Liver (tissue), 9 donors: ENCODE measurements around the gene BCR. TPM values are rescaled to one million over a fixed set of nuclear protein-coding genes. Genes with fewer than 3 reads are reported as not detected.

Experiments used
- DNase-seq: peaks from one replicate; pipeline ENCODE4 v3.0.0-alpha.2; 2017; ENCODE audit warnings: low spot score
- H3K27ac ChIP-seq, 2 donors: one replicate each; pipeline ENCODE4 v1.7.0; 2013; ENCODE audit warnings: inconsistent platforms in 2 of 2, low read length in 2 of 2, control low read depth in 1 of 2, low read depth in 1 of 2, mild to moderate bottlenecking in 1 of 2
- H3K27me3 ChIP-seq, 4 donors: one replicate each; pipeline versions ENCODE4 v1.6.1 to v1.7.0; 2013; ENCODE audit warnings: low read length in 3 of 4, inconsistent platforms in 1 of 4, mild to moderate bottlenecking in 1 of 4, moderate library complexity in 1 of 4; ENCODE audit not compliant: control insufficient read depth in 4 of 4, insufficient read depth in 4 of 4
- H3K36me3 ChIP-seq, 4 donors: one replicate each; pipeline versions ENCODE4 v1.6.1 to v1.7.0; 2013; ENCODE audit warnings: low read length in 3 of 4, mild to moderate bottlenecking in 3 of 4, low read depth in 1 of 4, moderate library complexity in 1 of 4; ENCODE audit not compliant: control insufficient read depth in 4 of 4, insufficient read depth in 3 of 4
- H3K4me1 ChIP-seq, 4 donors: one replicate each; pipeline versions ENCODE4 v1.6.1 to v1.7.0; 2013; ENCODE audit warnings: low read length in 3 of 4, mild to moderate bottlenecking in 3 of 4, moderate library complexity in 1 of 4; ENCODE audit not compliant: control insufficient read depth in 4 of 4, insufficient read depth in 4 of 4
- H3K4me3 ChIP-seq, 3 donors: one replicate each; pipeline versions ENCODE4 v1.6.1 to v1.7.0; 2013; ENCODE audit warnings: low read length in 3 of 3, control low read depth in 1 of 3, low read depth in 1 of 3, mild to moderate bottlenecking in 1 of 3
- H3K9ac ChIP-seq, 2 donors: one replicate each; pipeline ENCODE4 v1.7.0; 2013; ENCODE audit warnings: low read length in 2 of 2, mild to moderate bottlenecking in 2 of 2, moderate library complexity in 2 of 2, control low read depth in 1 of 2, low read depth in 1 of 2
- H3K9me3 ChIP-seq, 4 donors: one replicate each; pipeline versions ENCODE4 v1.6.1 to v1.7.0; 2013; ENCODE audit warnings: low read length in 3 of 4; ENCODE audit not compliant: control insufficient read depth in 4 of 4
- ATF3 ChIP-seq: IDR thresholded peaks from 2 replicates; pipeline ENCODE4 v1.6.1; 2016; ENCODE audit warnings: antibody characterized with exemption
- CTCF ChIP-seq: fragments of 150-350 bp; IDR thresholded peaks from 2 replicates; pipeline ENCODE4 v1.5.1; 2017; ENCODE audit warnings: improper control_type of control experiment, low read depth, low read length; ENCODE audit not compliant: missing input control
- EGR1 ChIP-seq, 2 donors: IDR thresholded peaks; 2 replicates each; pipeline ENCODE4 v1.6.1; 2016 to 2018; ENCODE audit warnings: antibody characterized with exemption in 2 of 2, low read depth in 2 of 2
- FOXA1 ChIP-seq: IDR thresholded peaks from 2 replicates; pipeline ENCODE4 v1.6.1; 2016; ENCODE audit warnings: antibody characterized with exemption
- FOXA2 ChIP-seq: IDR thresholded peaks from 2 replicates; pipeline ENCODE4 v1.6.1; 2016; ENCODE audit warnings: antibody characterized with exemption
- HNF4A ChIP-seq, 2 donors: conservative IDR thresholded peaks; 2 replicates each; pipeline ENCODE4 v1.6.1; 2016; ENCODE audit warnings: antibody characterized with exemption in 2 of 2, mild to moderate bottlenecking in 2 of 2
- JUND ChIP-seq, 2 donors: IDR thresholded peaks; 2 replicates each; pipeline ENCODE4 v1.6.1; 2016; ENCODE audit warnings: antibody characterized with exemption in 2 of 2
- MAX ChIP-seq: IDR thresholded peaks from 2 replicates; pipeline ENCODE4 v1.6.1; 2016; ENCODE audit warnings: antibody characterized with exemption
- NR2F2 ChIP-seq: IDR thresholded peaks from 2 replicates; pipeline ENCODE4 v1.6.1; 2016; ENCODE audit warnings: antibody characterized with exemption
- RAD21 ChIP-seq, 2 donors: IDR thresholded peaks; 2 replicates each; pipeline ENCODE4 v1.6.1; 2016; ENCODE audit warnings: antibody characterized with exemption in 2 of 2, mild to moderate bottlenecking in 2 of 2
- REST ChIP-seq: IDR thresholded peaks from 2 replicates; pipeline ENCODE4 v1.6.1; 2016; ENCODE audit warnings: antibody characterized with exemption, mild to moderate bottlenecking
- RXRA ChIP-seq, 2 donors: IDR thresholded peaks; 2 replicates each; pipeline ENCODE4 v1.6.1; 2017 to 2018; ENCODE audit warnings: antibody characterized with exemption in 2 of 2, mild to moderate bottlenecking in 1 of 2
- SP1 ChIP-seq: IDR thresholded peaks from 2 replicates; pipeline ENCODE4 v1.6.1; 2018; ENCODE audit warnings: antibody characterized with exemption, mild to moderate bottlenecking
- TAF1 ChIP-seq: conservative IDR thresholded peaks from 2 replicates; pipeline ENCODE4 v1.6.1; 2016; ENCODE audit warnings: antibody characterized with exemption, mild to moderate bottlenecking
- YY1 ChIP-seq: IDR thresholded peaks from 2 replicates; pipeline ENCODE4 v1.6.1; 2016; ENCODE audit warnings: antibody characterized with exemption, mild to moderate bottlenecking
- ZBTB33 ChIP-seq: IDR thresholded peaks from 2 replicates; pipeline ENCODE4 v1.6.1; 2016; ENCODE audit warnings: antibody characterized with exemption
- WGBS: extraction: QIAGEN DNeasy Blood & Tissue Kit; methylation state at CpG from one replicate; pipeline ENCODE4 v1.1.7; 2013; 5-methylcytosine and 5-hydroxymethylcytosine counted together
- polyA plus RNA-seq, 2 donors: library from polyadenylated mRNA; stranded (reverse) in 1 of 2; unstranded in 1 of 2; fragments of 200-250 nt in 1 of 2; fragments of >200 nt in 1 of 2; fragmentation: Nextera tagmentation in 1 of 2; extraction: Ambion mirVana in 1 of 2; gene quantifications; one replicate each; pipeline versions ENCODE4 v1.2.1 to v1.2.3, GENCODE V29; 2013 to 2015
- total RNA-seq, 2 donors: library from RNA; depleted of rRNA; stranded (reverse); fragments of >200 nt; gene quantifications; one replicate each; pipeline ENCODE4 v1.2.3, GENCODE V29; 2014
- donor health status: healthy.
- donor health status: healthy.
- donor health status: healthy.
- donor health status: healthy.
- donor health status: healthy.

BCR gene
- total and polyA plus RNA-seq, 4 donors, result 7.4 to 35.6 (median 18.3) TPM

GRCh38 chr22:23289130-23289503 lies 108.8 kb downstream of the BCR start:
- no peak overlapping the region for H3K4me3 ChIP-seq
- H3K9ac ChIP-seq, result no peak overlapping the region
- no peaks in the 10 kb centered on the region for H3K9me3 ChIP-seq
- H3K27me3 ChIP-seq, result no peaks in the 10 kb centered on the region
- no peak for DNase-seq
- H3K4me1 ChIP-seq, result peaks cover 0 to 13% (median 7%) of the 10 kb centered on the region in 4 donors
- no peak for TF ChIP-seq REST
- TF ChIP-seq YY1, result no peak
- TF ChIP-seq TAF1, result no peak
- no peak for TF ChIP-seq JUND (IDR thresholded peaks at IDR 0.05)
- TF ChIP-seq SP1, result no peak
- TF ChIP-seq CTCF, result no peak
- no peak for TF ChIP-seq RXRA (IDR thresholded peaks at IDR 0.05)
- no peak for TF ChIP-seq FOXA2
- no peak for TF ChIP-seq HNF4A (conservative IDR thresholded peaks at IDR 0.05)
- TF ChIP-seq ZBTB33, result no peak
- TF ChIP-seq FOXA1, result no peak
- TF ChIP-seq EGR1 (IDR thresholded peaks at IDR 0.05; ENCODE audit: low read depth in 2 of 2), result no peak
- no peak for TF ChIP-seq NR2F2
- peak overlapping the region; percentile 60 to 72 for H3K27ac ChIP-seq
- WGBS, result 90% methylated on average over 5 of the region's 5 CpGs
- H3K36me3 ChIP-seq, result peaks cover 8 to 49% (median 20%) of the 10 kb centered on the region in 4 donors

GRCh38 chr22:23289851-23290724 lies 109.8 kb downstream of the BCR start:
- Histone ChIP-seq H3K9me3 (no peaks in the 10 kb centered on the region), H3K9ac (peak overlapping the region in 1 of 2 donors; percentile 15), H3K4me1 (peaks cover 0 to 13% (median 7%) of the 10 kb centered on the region in 4 donors), H3K27me3 (no peaks in the 10 kb centered on the region), H3K27ac (peak overlapping the region; percentile 60 to 72), H3K4me3 (peak overlapping the region in 1 of 3 donors; percentile 10), H3K36me3 (peaks cover 9 to 53% (median 20%) of the 10 kb centered on the region in 4 donors)
- DNase-seq, result peak; percentile 69
- WGBS, result 36% methylated on average over 18 of the region's 18 CpGs
- no peak for TF ChIP-seq ATF3
- peak; percentile 76 to 80 for TF ChIP-seq HNF4A (conservative IDR thresholded peaks at IDR 0.05)
- TF ChIP-seq FOXA2, result no peak
- no peak for TF ChIP-seq MAX
- TF ChIP-seq ZBTB33, result no peak
- TF ChIP-seq RAD21 (IDR thresholded peaks at IDR 0.05), result peak; percentile 79 to 85
- peak; percentile 70 for TF ChIP-seq SP1
- TF ChIP-seq REST, result no peak
- TF ChIP-seq NR2F2, result peak; percentile 96
- peak; percentile 86 to 92 for TF ChIP-seq RXRA (IDR thresholded peaks at IDR 0.05)
- peak in 1 of 2 donors; percentile 35 for TF ChIP-seq JUND (IDR thresholded peaks at IDR 0.05)
- peak; percentile 38 for TF ChIP-seq FOXA1
- peak; percentile 42 for TF ChIP-seq YY1
